Measurements from ENCODE around the gene RUNX3.
A peak's percentile ranks its signal among the peaks of the same experiment; 100 is the strongest.

Gene RUNX3

GRCh38 chr1:24972221-24972914 lies 42.3 kb upstream of the RUNX3 start:
- H3K27ac Mint-ChIP-seq: peak overlapping the region in 1 of 3 experiments; percentile 53
- peaks cover 29% of the 10 kb centered on the region for H3K4me1 Mint-ChIP-seq
- peaks cover 31% of the 10 kb centered on the region for H3K9me3 Mint-ChIP-seq
- no peak overlapping the region for H3K4me3 Mint-ChIP-seq
- peaks cover 11% of the 10 kb centered on the region for H3K36me3 Mint-ChIP-seq (ENCODE audit: low read depth)
- no peak for TF ChIP-seq CTCF (IDR thresholded peaks at IDR 0.05; ENCODE audit: unreplicated experiment in 3 of 3)
- H3K27me3 Mint-ChIP-seq (ENCODE audit: low read depth): peaks cover 35% of the 10 kb centered on the region

GRCh38 chr1:24970926-24971875 lies 41.1 kb upstream of the RUNX3 start:
- Mint-ChIP-seq H3K36me3 (ENCODE audit: low read depth) (peaks cover 11% of the 10 kb centered on the region), H3K4me1 (peaks cover 29% of the 10 kb centered on the region), H3K27me3 (ENCODE audit: low read depth) (peaks cover 35% of the 10 kb centered on the region), H3K4me3 (peak overlapping the region in 1 of 3 experiments; percentile 6), H3K27ac (peak overlapping the region in 2 of 3 experiments; percentile 7 to 8), H3K9me3 (peaks cover 24% of the 10 kb centered on the region)
- no peak for TF ChIP-seq CTCF (IDR thresholded peaks at IDR 0.05; ENCODE audit: unreplicated experiment in 3 of 3)

GRCh38 chr1:24970399-24970753 lies 40.3 kb upstream of the RUNX3 start:
- TF ChIP-seq CTCF (IDR thresholded peaks at IDR 0.05; ENCODE audit: unreplicated experiment in 3 of 3): no peak
- H3K4me1 Mint-ChIP-seq: peaks cover 29% of the 10 kb centered on the region
- peaks cover 35% of the 10 kb centered on the region for H3K27me3 Mint-ChIP-seq (ENCODE audit: low read depth)
- peak overlapping the region in 1 of 3 experiments; percentile 7 for H3K27ac Mint-ChIP-seq
- H3K4me3 Mint-ChIP-seq: no peak overlapping the region
- peaks cover 10% of the 10 kb centered on the region for H3K36me3 Mint-ChIP-seq (ENCODE audit: low read depth)
- H3K9me3 Mint-ChIP-seq: peaks cover 18% of the 10 kb centered on the region

GRCh38 chr1:24969596-24970398 lies 39.7 kb upstream of the RUNX3 start:
- Mint-ChIP-seq H3K36me3 (ENCODE audit: low read depth) (peaks cover 4% of the 10 kb centered on the region), H3K4me1 (peaks cover 29% of the 10 kb centered on the region), H3K27ac (peak overlapping the region in 1 of 3 experiments; percentile 7), H3K9me3 (peaks cover 12% of the 10 kb centered on the region), H3K4me3 (no peak overlapping the region), H3K27me3 (ENCODE audit: low read depth) (peaks cover 32% of the 10 kb centered on the region)
- TF ChIP-seq CTCF (IDR thresholded peaks at IDR 0.05; ENCODE audit: unreplicated experiment in 3 of 3): no peak

- no peak for TF ChIP-seq CTCF (IDR thresholded peaks at IDR 0.05; ENCODE audit: unreplicated experiment in 3 of 3)
- H3K27ac Mint-ChIP-seq: no peak overlapping the region
- peaks cover 36% of the 10 kb centered on the region for H3K27me3 Mint-ChIP-seq (ENCODE audit: low read depth)
- no peaks in the 10 kb centered on the region for H3K36me3 Mint-ChIP-seq (ENCODE audit: low read depth)
- H3K9me3 Mint-ChIP-seq: peaks cover 5% of the 10 kb centered on the region
- H3K4me1 Mint-ChIP-seq: peaks cover 29% of the 10 kb centered on the region
- no peak overlapping the region for H3K4me3 Mint-ChIP-seq
These were observed 39.0 kb upstream of the RUNX3 start for GRCh38 chr1:24968941-24969585.
